PFSK-1 (cell line): ENCODE data around the gene PURA.

Source experiments
- FOXP2 ChIP-seq: optimal IDR thresholded peaks from 2 replicates; pipeline ENCODE3; 2011; ENCODE audit warnings: borderline replicate concordance, control low read depth, inconsistent platforms; ENCODE audit not compliant: insufficient read depth; ENCODE audit errors: extremely low read length, extremely low read depth
- POLR2AphosphoS5 ChIP-seq: IDR thresholded peaks from 2 replicates; pipeline ENCODE4 v1.6.1; 2012; ENCODE audit warnings: low read depth, mild to moderate bottlenecking, control low read depth, low read length, moderate library complexity
- REST ChIP-seq, 2 experiments: IDR thresholded peaks; 2 replicates each; pipeline versions ENCODE4 v1.6.1 to v1.8.0; 2011 to 2012; ENCODE audit warnings: low read depth in 2 of 2, low read length in 2 of 2, control low read depth in 1 of 2, inconsistent platforms in 1 of 2, mild to moderate bottlenecking in 1 of 2, moderate library complexity in 1 of 2; ENCODE audit not compliant: insufficient read depth in 1 of 2
- SIN3A ChIP-seq: IDR thresholded peaks from 2 replicates; pipeline ENCODE4 v1.6.1; 2012; ENCODE audit warnings: mild to moderate bottlenecking, low read length, moderate library complexity, borderline replicate concordance; ENCODE audit not compliant: insufficient read depth
- TAF1 ChIP-seq: IDR thresholded peaks from 2 replicates; pipeline ENCODE4 v1.6.1; 2012; ENCODE audit warnings: low read length, control low read depth, borderline replicate concordance; ENCODE audit not compliant: insufficient read depth

Gene PURA

GRCh38 chr5:140076788-140077187 lies 37.1 kb upstream of the PURA start:
- no peak for TF ChIP-seq FOXP2
- no peak for TF ChIP-seq TAF1
- peak in 1 of 2 experiments; percentile 82; a peak in 2 of 4 replicates for TF ChIP-seq REST (IDR thresholded peaks at IDR 0.05; ENCODE audit: insufficient read depth in 1 of 2, low read depth in 2 of 2, low read length in 2 of 2)

GRCh38 chr5:140083120-140083519 lies 30.8 kb upstream of the PURA start:
- TF ChIP-seq REST (IDR thresholded peaks at IDR 0.05; ENCODE audit: insufficient read depth in 1 of 2, low read depth in 2 of 2, low read length in 2 of 2): no peak
- no peak for TF ChIP-seq POLR2AphosphoS5
- no peak for TF ChIP-seq SIN3A
- no peak for TF ChIP-seq FOXP2
- no peak for TF ChIP-seq TAF1

- TF ChIP-seq FOXP2: no peak
- no peak for TF ChIP-seq POLR2AphosphoS5
- TF ChIP-seq REST (IDR thresholded peaks at IDR 0.05; ENCODE audit: insufficient read depth in 1 of 2, low read depth in 2 of 2, low read length in 2 of 2): no peak
- TF ChIP-seq SIN3A: no peak
Measured at GRCh38 chr5:140083650-140084049, 30.3 kb upstream of the PURA start.

GRCh38 chr5:140084541-140084940 lies 29.4 kb upstream of the PURA start:
- TF ChIP-seq POLR2AphosphoS5: no peak
- no peak for TF ChIP-seq TAF1
- TF ChIP-seq REST (IDR thresholded peaks at IDR 0.05; ENCODE audit: insufficient read depth in 1 of 2, low read depth in 2 of 2, low read length in 2 of 2): no peak
- TF ChIP-seq FOXP2: no peak
- TF ChIP-seq SIN3A: no peak

GRCh38 chr5:140090251-140090650 lies 23.7 kb upstream of the PURA start:
- no peak for TF ChIP-seq TAF1
- TF ChIP-seq REST (IDR thresholded peaks at IDR 0.05; ENCODE audit: insufficient read depth in 1 of 2, low read depth in 2 of 2, low read length in 2 of 2): no peak
